Activated T-helper 1 cell treated with anti-CD3 and anti-CD28 coated beads, Interleukin-12 subunit alpha, Interleukin-12 subunit beta, Interleukin-2, Interleukin-4 antibody, amounts not matched to agents 30 ng/mL and 10 ng/mL and 1 ng/mL, durations not matched to agents 14 hours and 24 hours and 36 hours (primary cell): ENCODE results near the gene NAT9. TPM values are rescaled to one million over a fixed set of nuclear protein-coding genes. Genes with fewer than 3 reads are reported as not detected.

ENCODE experiments used
- DNase-seq: peaks from one replicate; pipeline ENCODE4 v3.0.0; 2021; ENCODE audit warnings: low spot score
- H3K27ac Mint-ChIP-seq: one replicate; pipeline ENCODE4 v1.8.0; 2021; ENCODE audit warnings: mild to moderate bottlenecking, mixed read lengths
- H3K27me3 Mint-ChIP-seq: one replicate; pipeline ENCODE4 v1.8.0; 2022; ENCODE audit warnings: mild to moderate bottlenecking, moderate library complexity, mixed read lengths; ENCODE audit not compliant: insufficient read depth
- H3K36me3 Mint-ChIP-seq: one replicate; pipeline ENCODE4 v1.8.0; 2021; ENCODE audit warnings: low read depth, mixed read lengths
- H3K4me1 Mint-ChIP-seq: one replicate; pipeline ENCODE4 v1.8.0; 2021; ENCODE audit warnings: low read depth, mixed read lengths
- H3K4me3 Mint-ChIP-seq: one replicate; pipeline ENCODE4 v1.8.0; 2021; ENCODE audit warnings: mild to moderate bottlenecking, moderate library complexity, mixed read lengths
- H3K9me3 Mint-ChIP-seq: one replicate; pipeline ENCODE4 v1.8.0; 2021; ENCODE audit warnings: mixed read lengths
- intact Hi-C: fragments of 100-400 bp; cut with micrococcal nuclease; formaldehyde crosslinking; loops from one replicate; pipeline ENCODE4 v1.15.1; 2024
- total RNA-seq: library from RNA; stranded (reverse); gene quantifications from 2 replicates; pipeline ENCODE4 v1.2.3, GENCODE V29; 2022

Gene NAT9
- total RNA-seq, 1 donor from 2014 or later, result 69.0 TPM

- Mint-ChIP-seq H3K27ac (no peak overlapping the region), H3K36me3 (peaks cover 7% of the 10 kb centered on the region), H3K4me1 (no peaks in the 10 kb centered on the region), H3K4me3 (no peak overlapping the region), H3K27me3 (no peaks in the 10 kb centered on the region), H3K9me3 (no peaks in the 10 kb centered on the region)
- no peak for DNase-seq
- intact Hi-C loops, result no loop called here
Observed at GRCh38 chr17:74812109-74813009, 36.2 kb upstream of the NAT9 start.

GRCh38 chr17:74810699-74811485 is 34.7 kb upstream of the NAT9 start:
- peak overlapping the region; percentile 9 for H3K27ac Mint-ChIP-seq
- no peak overlapping the region for H3K4me3 Mint-ChIP-seq
- H3K36me3 Mint-ChIP-seq, result peaks cover 4% of the 10 kb centered on the region
- H3K9me3 Mint-ChIP-seq, result no peaks in the 10 kb centered on the region
- no peak for DNase-seq
- no peaks in the 10 kb centered on the region for H3K27me3 Mint-ChIP-seq
- H3K4me1 Mint-ChIP-seq, result no peaks in the 10 kb centered on the region
- intact Hi-C loops, result no loop called here

GRCh38 chr17:74808714-74809430 is 32.7 kb upstream of the NAT9 start:
- Mint-ChIP-seq H3K27ac (no peak overlapping the region), H3K4me1 (no peaks in the 10 kb centered on the region), H3K4me3 (no peak overlapping the region), H3K9me3 (no peaks in the 10 kb centered on the region), H3K27me3 (no peaks in the 10 kb centered on the region), H3K36me3 (peaks cover 6% of the 10 kb centered on the region)
- no peak for DNase-seq
- intact Hi-C loops, result no loop called here

- Mint-ChIP-seq H3K27me3 (no peaks in the 10 kb centered on the region), H3K4me3 (no peak overlapping the region), H3K9me3 (no peaks in the 10 kb centered on the region), H3K4me1 (no peaks in the 10 kb centered on the region), H3K36me3 (peaks cover 6% of the 10 kb centered on the region), H3K27ac (no peak overlapping the region)
- intact Hi-C loops, result no loop called here
- no peak for DNase-seq
Observed at GRCh38 chr17:74807925-74808324, 31.8 kb upstream of the NAT9 start.

GRCh38 chr17:74807441-74807840 is 31.3 kb upstream of the NAT9 start:
- intact Hi-C loops, result no loop called here
- Mint-ChIP-seq H3K36me3 (peaks cover 6% of the 10 kb centered on the region), H3K4me1 (no peaks in the 10 kb centered on the region), H3K27ac (no peak overlapping the region), H3K9me3 (no peaks in the 10 kb centered on the region), H3K27me3 (no peaks in the 10 kb centered on the region), H3K4me3 (no peak overlapping the region)
- no peak for DNase-seq

GRCh38 chr17:74806334-74806733 is 30.2 kb upstream of the NAT9 start:
- intact Hi-C loops, result no loop called here
- peaks cover 2% of the 10 kb centered on the region for H3K27me3 Mint-ChIP-seq
- no peaks in the 10 kb centered on the region for H3K9me3 Mint-ChIP-seq
- no peaks in the 10 kb centered on the region for H3K4me1 Mint-ChIP-seq
- peaks cover 10% of the 10 kb centered on the region for H3K36me3 Mint-ChIP-seq
- H3K27ac Mint-ChIP-seq, result no peak overlapping the region
- no peak for DNase-seq
- H3K4me3 Mint-ChIP-seq, result no peak overlapping the region

- peaks cover 10% of the 10 kb centered on the region for H3K36me3 Mint-ChIP-seq
- H3K9me3 Mint-ChIP-seq, result no peaks in the 10 kb centered on the region
- H3K27me3 Mint-ChIP-seq, result peaks cover 2% of the 10 kb centered on the region
- no peaks in the 10 kb centered on the region for H3K4me1 Mint-ChIP-seq
- no peak overlapping the region for H3K4me3 Mint-ChIP-seq
- no peak for DNase-seq
- H3K27ac Mint-ChIP-seq, result no peak overlapping the region
- intact Hi-C loops, result no loop called here
Observed at GRCh38 chr17:74805591-74805991, 29.4 kb upstream of the NAT9 start.

- no peak for DNase-seq
- intact Hi-C loops, result no loop called here
- Mint-ChIP-seq H3K27ac (no peak overlapping the region), H3K4me1 (no peaks in the 10 kb centered on the region), H3K9me3 (no peaks in the 10 kb centered on the region), H3K36me3 (peaks cover 9% of the 10 kb centered on the region), H3K27me3 (peaks cover 2% of the 10 kb centered on the region), H3K4me3 (no peak overlapping the region)
Observed at GRCh38 chr17:74804683-74805082, 28.5 kb upstream of the NAT9 start.

GRCh38 chr17:74803971-74804370 is 27.8 kb upstream of the NAT9 start:
- peaks cover 9% of the 10 kb centered on the region for H3K36me3 Mint-ChIP-seq
- H3K27me3 Mint-ChIP-seq, result peaks cover 2% of the 10 kb centered on the region
- H3K9me3 Mint-ChIP-seq, result no peaks in the 10 kb centered on the region
- intact Hi-C loops, result no loop called here
- DNase-seq, result no peak
- H3K27ac Mint-ChIP-seq, result no peak overlapping the region
- H3K4me3 Mint-ChIP-seq, result no peak overlapping the region
- no peaks in the 10 kb centered on the region for H3K4me1 Mint-ChIP-seq

GRCh38 chr17:74803388-74803930 is 27.3 kb upstream of the NAT9 start:
- H3K4me1 Mint-ChIP-seq, result no peaks in the 10 kb centered on the region
- H3K9me3 Mint-ChIP-seq, result no peaks in the 10 kb centered on the region
- H3K27me3 Mint-ChIP-seq, result peaks cover 2% of the 10 kb centered on the region
- no peak overlapping the region for H3K4me3 Mint-ChIP-seq
- no peak for DNase-seq
- H3K27ac Mint-ChIP-seq, result no peak overlapping the region
- intact Hi-C loops, result no loop called here
- peaks cover 13% of the 10 kb centered on the region for H3K36me3 Mint-ChIP-seq

GRCh38 chr17:74801896-74802295 is 25.8 kb upstream of the NAT9 start:
- Mint-ChIP-seq H3K9me3 (no peaks in the 10 kb centered on the region), H3K27ac (no peak overlapping the region), H3K4me3 (no peak overlapping the region), H3K27me3 (peaks cover 2% of the 10 kb centered on the region), H3K36me3 (peaks cover 21% of the 10 kb centered on the region), H3K4me1 (no peaks in the 10 kb centered on the region)
- intact Hi-C loops, result no loop called here
- no peak for DNase-seq

- intact Hi-C loops, result no loop called here
- no peak overlapping the region for H3K4me3 Mint-ChIP-seq
- no peaks in the 10 kb centered on the region for H3K4me1 Mint-ChIP-seq
- peaks cover 29% of the 10 kb centered on the region for H3K36me3 Mint-ChIP-seq
- H3K27ac Mint-ChIP-seq, result no peak overlapping the region
- no peaks in the 10 kb centered on the region for H3K9me3 Mint-ChIP-seq
- H3K27me3 Mint-ChIP-seq, result peaks cover 2% of the 10 kb centered on the region
- no peak for DNase-seq
Observed at GRCh38 chr17:74800531-74800930, 24.4 kb upstream of the NAT9 start.
